NOMO-1 treated with DMSO at 0.1 percent for 48 hours (cell line): ENCODE results near the gene ST7.
A peak's percentile ranks its signal among the peaks of the same experiment; 100 is the strongest.

ENCODE experiments used
- DNase-seq: peaks from one replicate; lab custom pipeline; 2025; ENCODE audit not compliant: unreplicated experiment; lab: John Stamatoyannopoulos, UW

Gene ST7

GRCh38 chr7:117006907-117007684 lies 53.8 kb downstream of the ST7 start:
- no peak for DNase-seq

- peak; percentile 25 for DNase-seq
Observed at GRCh38 chr7:117008118-117008885, 55.0 kb downstream of the ST7 start.

- peak; percentile 52 for DNase-seq
Observed at GRCh38 chr7:117008886-117009531, 55.7 kb downstream of the ST7 start.

- DNase-seq: no peak
Observed at GRCh38 chr7:117009705-117010361, 56.5 kb downstream of the ST7 start.

GRCh38 chr7:117010375-117011133 lies 57.3 kb downstream of the ST7 start:
- DNase-seq: no peak

GRCh38 chr7:117011419-117012260 lies 58.3 kb downstream of the ST7 start:
- peak; percentile 21 for DNase-seq

GRCh38 chr7:117012284-117012683 lies 59.0 kb downstream of the ST7 start:
- no peak for DNase-seq

- no peak for DNase-seq
Observed at GRCh38 chr7:117012696-117013095, 59.4 kb downstream of the ST7 start.

GRCh38 chr7:117014099-117014656 lies 60.9 kb downstream of the ST7 start:
- no peak for DNase-seq

GRCh38 chr7:117014673-117015133 lies 61.4 kb downstream of the ST7 start:
- peak; percentile 41 for DNase-seq

GRCh38 chr7:117015258-117016184 lies 62.2 kb downstream of the ST7 start:
- no peak for DNase-seq

- DNase-seq: no peak
Observed at GRCh38 chr7:117017017-117017451, 63.7 kb downstream of the ST7 start.

GRCh38 chr7:117017702-117018266 lies 64.5 kb downstream of the ST7 start:
- DNase-seq: no peak

- DNase-seq: no peak
Observed at GRCh38 chr7:117018713-117019112, 65.4 kb downstream of the ST7 start.

- DNase-seq: no peak
Observed at GRCh38 chr7:117019287-117019686, 66.0 kb downstream of the ST7 start.

- DNase-seq: no peak
Observed at GRCh38 chr7:117019786-117020590, 66.7 kb downstream of the ST7 start.

- DNase-seq: no peak
Observed at GRCh38 chr7:117020591-117020973, 67.3 kb downstream of the ST7 start.
